CD4-positive, alpha-beta T cell treated with Interleukin-17A for 4 hours (primary cell): ENCODE results near the gene ATP11A.

ENCODE experiments used
- DNase-seq: peaks from one replicate; pipeline ENCODE4 v3.0.0-alpha.2; 2020; ENCODE audit warnings: mixed read lengths

The ATP11A gene

GRCh38 chr13:112689303-112690245 lies at the start of gene ATP11A:
TSS of gene ATP11A (plus strand) at chr13:112690038. CDS start at chr13:112690417, 379 bp downstream.
- DNase-seq = peak; percentile 86

- no peak for DNase-seq
These were observed 48.3 kb upstream of the ATP11A start for GRCh38 chr13:112641456-112642089.

GRCh38 chr13:112642090-112642460 lies 47.8 kb upstream of the ATP11A start:
- DNase-seq = no peak

GRCh38 chr13:112643759-112644459 lies 45.9 kb upstream of the ATP11A start:
- DNase-seq = no peak

GRCh38 chr13:112645327-112645914 lies 44.4 kb upstream of the ATP11A start:
- no peak for DNase-seq

GRCh38 chr13:112647256-112647655 lies 42.6 kb upstream of the ATP11A start:
- DNase-seq = no peak

GRCh38 chr13:112648101-112648500 lies 41.7 kb upstream of the ATP11A start:
- no peak for DNase-seq

- no peak for DNase-seq
These were observed 40.7 kb upstream of the ATP11A start for GRCh38 chr13:112648966-112649690.

- no peak for DNase-seq
These were observed 38.5 kb upstream of the ATP11A start for GRCh38 chr13:112651311-112651710.

GRCh38 chr13:112651750-112652511 lies 37.9 kb upstream of the ATP11A start:
- DNase-seq = no peak

- DNase-seq = no peak
These were observed 37.2 kb upstream of the ATP11A start for GRCh38 chr13:112652512-112653070.

GRCh38 chr13:112653071-112653470 lies 36.8 kb upstream of the ATP11A start:
- no peak for DNase-seq

- no peak for DNase-seq
These were observed 33.9 kb upstream of the ATP11A start for GRCh38 chr13:112655913-112656312.

- no peak for DNase-seq
These were observed 31.9 kb upstream of the ATP11A start for GRCh38 chr13:112657850-112658445.

GRCh38 chr13:112658808-112659207 lies 31.0 kb upstream of the ATP11A start:
- DNase-seq = no peak

GRCh38 chr13:112661291-112661690 lies 28.5 kb upstream of the ATP11A start:
- DNase-seq = no peak

- DNase-seq = no peak
These were observed 25.2 kb upstream of the ATP11A start for GRCh38 chr13:112664501-112665203.

- DNase-seq = no peak
These were observed 20.9 kb upstream of the ATP11A start for GRCh38 chr13:112668924-112669323.

- no peak for DNase-seq
These were observed 19.8 kb upstream of the ATP11A start for GRCh38 chr13:112669881-112670499.

GRCh38 chr13:112670864-112671263 lies 19.0 kb upstream of the ATP11A start:
- DNase-seq = no peak
